Natural killer cell (primary cell): Measurements from ENCODE around the gene MAML3. TPM values are rescaled to one million over a fixed set of nuclear protein-coding genes. Genes with fewer than 3 reads are reported as not detected.

Experiments used
- ATAC-seq, 3 donors: fragments of 150-1000 bp in 2 of 3; fragments of 200-7000 bp in 1 of 3; cut with Tn5 transposase; 1 replicate in 1 of 3; 2 replicates in 2 of 3; pipeline ENCODE4 v1.10.0; 2021; ENCODE audit warnings: mild to moderate bottlenecking in 2 of 3, moderate library complexity in 2 of 3
- DNase-seq, 2 donors: peaks; one replicate each; pipeline versions ENCODE4 v3.0.0 to v3.0.0-alpha.2; 2013 to 2021; ENCODE audit warnings: mixed read lengths in 1 of 2
- H3K27ac ChIP-seq: one replicate; pipeline ENCODE4 v1.5.1; 2013; ENCODE audit warnings: mild to moderate bottlenecking, low read length
- H3K27me3 ChIP-seq: one replicate; pipeline ENCODE4 v1.6.1; 2013; ENCODE audit warnings: low read length; ENCODE audit not compliant: control insufficient read depth, insufficient read depth
- H3K36me3 ChIP-seq: one replicate; pipeline ENCODE4 v1.6.1; 2013; ENCODE audit warnings: low read length; ENCODE audit not compliant: control insufficient read depth, insufficient read depth
- H3K4me1 ChIP-seq: one replicate; pipeline ENCODE4 v1.6.1; 2013; ENCODE audit warnings: low read length; ENCODE audit not compliant: control insufficient read depth, insufficient read depth
- H3K4me3 ChIP-seq: one replicate; pipeline ENCODE4 v1.5.1; 2013; ENCODE audit warnings: low read length
- H3K9me3 ChIP-seq: one replicate; pipeline ENCODE4 v1.6.1; 2013; ENCODE audit warnings: low read length; ENCODE audit not compliant: control insufficient read depth, insufficient read depth
- H3K27ac Mint-ChIP-seq, 2 donors: one replicate each; pipeline ENCODE4 v1.8.0; 2022; ENCODE audit warnings: mild to moderate bottlenecking in 2 of 2, mixed read lengths in 2 of 2, moderate library complexity in 1 of 2
- H3K27me3 Mint-ChIP-seq, 2 donors: one replicate each; pipeline ENCODE4 v1.8.0; 2022; ENCODE audit warnings: low read depth in 2 of 2, mixed read lengths in 2 of 2
- H3K36me3 Mint-ChIP-seq: one replicate; pipeline ENCODE4 v1.8.0; 2022; ENCODE audit warnings: mixed read lengths
- H3K4me1 Mint-ChIP-seq, 2 donors: one replicate each; pipeline ENCODE4 v1.8.0; 2022; ENCODE audit warnings: mixed read lengths in 2 of 2
- H3K4me3 Mint-ChIP-seq: one replicate; pipeline ENCODE4 v1.8.0; 2022; ENCODE audit warnings: mild to moderate bottlenecking, moderate library complexity, mixed read lengths
- H3K9me3 Mint-ChIP-seq, 2 donors: one replicate each; pipeline ENCODE4 v1.8.0; 2022; ENCODE audit warnings: mixed read lengths in 2 of 2
- CTCF ChIP-seq: fragments of 200-600 bp; IDR thresholded peaks from one replicate; pipeline ENCODE4 v1.8.0; 2022; ENCODE audit warnings: antibody characterized with exemption
- WGBS: methylation state at CpG from one replicate; pipeline ENCODE4 v1.1.7; 2013; ENCODE audit warnings: missing lambda C conversion rate; ENCODE audit not compliant: insufficient coverage; 5-methylcytosine and 5-hydroxymethylcytosine counted together
- intact Hi-C: fragments of 100-400 bp; cut with micrococcal nuclease; formaldehyde crosslinking; loops from one replicate; pipeline ENCODE4 v1.14.2; 2022
- total RNA-seq, 4 donors: library from RNA; stranded (reverse); fragments of 120-200 nt in 1 of 4; gene quantifications; one replicate each; pipeline versions ENCODE4 v1.2.3 to v1.2.4, GENCODE V29; 2013 to 2022

Gene MAML3
- total RNA-seq, 3 donors from 2014 or later (not counting 1 experiment from before 2014, with no cell fraction given): 1.7 to 5.6 (median 2.8) TPM

GRCh38 chr4:140085062-140085622, 68.8 kb downstream of the MAML3 start:
- WGBS: 91% methylated on average over 9 of the region's 9 CpGs
- Histone ChIP-seq H3K4me1 (no peaks in the 10 kb centered on the region), H3K36me3 (no peaks in the 10 kb centered on the region), H3K9me3 (no peaks in the 10 kb centered on the region), H3K27ac (no peak overlapping the region), H3K4me3 (no peak overlapping the region), H3K27me3 (no peaks in the 10 kb centered on the region)
- ATAC-seq: no peak
- H3K4me1 Mint-ChIP-seq: no peaks in the 10 kb centered on the region
- H3K27me3 Mint-ChIP-seq: peaks cover 30 to 48% of the 10 kb centered on the region in 2 donors
- no peak overlapping the region for H3K27ac Mint-ChIP-seq
- no peak overlapping the region for H3K4me3 Mint-ChIP-seq
- intact Hi-C loops: no loop called here
- DNase-seq: no peak
- no peaks in the 10 kb centered on the region for H3K9me3 Mint-ChIP-seq
- H3K36me3 Mint-ChIP-seq: no peaks in the 10 kb centered on the region
- no peak for TF ChIP-seq CTCF

- no peak overlapping the region for H3K27ac ChIP-seq
- intact Hi-C loops: no loop called here
- no peak overlapping the region for H3K27ac Mint-ChIP-seq
- no peak overlapping the region for H3K4me3 Mint-ChIP-seq
- no peaks in the 10 kb centered on the region for H3K9me3 ChIP-seq
- 91% methylated on average over 5 of the region's 5 CpGs for WGBS
- H3K36me3 ChIP-seq: no peaks in the 10 kb centered on the region
- H3K27me3 Mint-ChIP-seq: peaks cover 30 to 43% of the 10 kb centered on the region in 2 donors
- DNase-seq: no peak
- H3K36me3 Mint-ChIP-seq: no peaks in the 10 kb centered on the region
- no peak for ATAC-seq
- no peaks in the 10 kb centered on the region for H3K4me1 ChIP-seq
- H3K27me3 ChIP-seq: no peaks in the 10 kb centered on the region
- H3K4me3 ChIP-seq: no peak overlapping the region
- H3K9me3 Mint-ChIP-seq: no peaks in the 10 kb centered on the region
- TF ChIP-seq CTCF: no peak
- no peaks in the 10 kb centered on the region for H3K4me1 Mint-ChIP-seq
Measured at GRCh38 chr4:140084385-140084784, 69.6 kb downstream of the MAML3 start.

- intact Hi-C loops: no loop called here
- no peak overlapping the region for H3K27ac ChIP-seq
Measured at GRCh38 chr4:140082391-140082755, 71.6 kb downstream of the MAML3 start.

More at GRCh38 chr4:140082391-140082755, 71.6 kb downstream of the MAML3 start:
- Mint-ChIP-seq H3K9me3 (no peaks in the 10 kb centered on the region), H3K27ac (no peak overlapping the region), H3K36me3 (no peaks in the 10 kb centered on the region), H3K4me1 (no peaks in the 10 kb centered on the region), H3K4me3 (no peak overlapping the region), H3K27me3 (peaks cover 31 to 32% of the 10 kb centered on the region in 2 donors)
- H3K4me1 ChIP-seq: no peaks in the 10 kb centered on the region
- DNase-seq (no peak), ATAC-seq (no peak)
- WGBS: 83% methylated on average over 6 of the region's 7 CpGs
- no peaks in the 10 kb centered on the region for H3K9me3 ChIP-seq
- H3K36me3 ChIP-seq: no peaks in the 10 kb centered on the region
- H3K4me3 ChIP-seq: no peak overlapping the region
- no peaks in the 10 kb centered on the region for H3K27me3 ChIP-seq
- TF ChIP-seq CTCF: no peak
